ENCODE measurements around the gene FBXL7.

Gene FBXL7

GRCh38 chr5:15901151-15901550 is 401.2 kb downstream of the FBXL7 start:
- no peak for TF ChIP-seq FOXM1 (IDR thresholded peaks at IDR 0.05; ENCODE audit: borderline replicate concordance, low read depth)
- TF ChIP-seq EP300 (IDR thresholded peaks at IDR 0.05; ENCODE audit: borderline replicate concordance): no peak
- no peak for TF ChIP-seq CEBPB (IDR thresholded peaks at IDR 0.05)
- TF ChIP-seq ZBTB7A (IDR thresholded peaks at IDR 0.05; ENCODE audit: low read depth): no peak
- no peak for TF ChIP-seq EGR1 (IDR thresholded peaks at IDR 0.05)
- no peak for TF ChIP-seq TCF12 (IDR thresholded peaks at IDR 0.05; ENCODE audit: low read depth)
- no peak for TF ChIP-seq MAX (IDR thresholded peaks at IDR 0.05)
- TF ChIP-seq TEAD4 (IDR thresholded peaks at IDR 0.05): no peak
- no peak for TF ChIP-seq YY1 (IDR thresholded peaks at IDR 0.05; ENCODE audit: low read depth)
- TF ChIP-seq USF1 (IDR thresholded peaks at IDR 0.05): no peak
- no peak for TF ChIP-seq REST (IDR thresholded peaks at IDR 0.05; ENCODE audit: low read depth)
- TF ChIP-seq RAD21 (IDR thresholded peaks at IDR 0.05; ENCODE audit: low read depth): no peak

- TF ChIP-seq EP300 (IDR thresholded peaks at IDR 0.05; ENCODE audit: borderline replicate concordance): no peak
Measured at GRCh38 chr5:15902066-15902465, 402.1 kb downstream of the FBXL7 start.

GRCh38 chr5:15904899-15905830 is 405.2 kb downstream of the FBXL7 start:
- TF ChIP-seq ZBTB7A (IDR thresholded peaks at IDR 0.05; ENCODE audit: low read depth) (no peak), YY1 (IDR thresholded peaks at IDR 0.05; ENCODE audit: low read depth) (no peak), NFIC (IDR thresholded peaks at IDR 0.05) (no peak), REST (IDR thresholded peaks at IDR 0.05; ENCODE audit: low read depth) (no peak), TCF12 (IDR thresholded peaks at IDR 0.05; ENCODE audit: low read depth) (no peak), TAF1 (IDR thresholded peaks at IDR 0.05; ENCODE audit: low read depth) (no peak), EGR1 (IDR thresholded peaks at IDR 0.05) (no peak), FOXM1 (IDR thresholded peaks at IDR 0.05; ENCODE audit: borderline replicate concordance, low read depth) (no peak), MAX (IDR thresholded peaks at IDR 0.05) (no peak), USF1 (IDR thresholded peaks at IDR 0.05) (no peak), RAD21 (IDR thresholded peaks at IDR 0.05; ENCODE audit: low read depth) (no peak), EP300 (IDR thresholded peaks at IDR 0.05; ENCODE audit: borderline replicate concordance) (no peak), CREB1 (IDR thresholded peaks at IDR 0.05; ENCODE audit: low read depth) (no peak), TEAD4 (IDR thresholded peaks at IDR 0.05) (no peak), CEBPB (IDR thresholded peaks at IDR 0.05) (no peak)

- TF ChIP-seq CREB1 (IDR thresholded peaks at IDR 0.05; ENCODE audit: low read depth) (no peak), USF1 (IDR thresholded peaks at IDR 0.05) (no peak), TEAD4 (IDR thresholded peaks at IDR 0.05) (no peak), NFIC (IDR thresholded peaks at IDR 0.05) (no peak), EGR1 (IDR thresholded peaks at IDR 0.05) (no peak), YY1 (IDR thresholded peaks at IDR 0.05; ENCODE audit: low read depth) (no peak), TCF12 (IDR thresholded peaks at IDR 0.05; ENCODE audit: low read depth) (no peak), RAD21 (IDR thresholded peaks at IDR 0.05; ENCODE audit: low read depth) (no peak), MAX (IDR thresholded peaks at IDR 0.05) (no peak), ZBTB7A (IDR thresholded peaks at IDR 0.05; ENCODE audit: low read depth) (no peak), REST (IDR thresholded peaks at IDR 0.05; ENCODE audit: low read depth) (no peak), EP300 (IDR thresholded peaks at IDR 0.05; ENCODE audit: borderline replicate concordance) (no peak), FOXM1 (IDR thresholded peaks at IDR 0.05; ENCODE audit: borderline replicate concordance, low read depth) (no peak), TAF1 (IDR thresholded peaks at IDR 0.05; ENCODE audit: low read depth) (no peak), CEBPB (IDR thresholded peaks at IDR 0.05) (no peak)
Measured at GRCh38 chr5:15914638-15915037, 414.7 kb downstream of the FBXL7 start.

Measured in Ishikawa (cell line).